SU-DHL-6 (cell line): Measurements from ENCODE around the gene CTU2.

Experiments
- H2AFZ ChIP-seq: fragments of 200-600 bp; sonication (generic); 2 replicates; pipeline ENCODE4 v1.6.1; 2014; ENCODE audit warnings: low read depth, mild to moderate bottlenecking, moderate library complexity, mixed read lengths, antibody characterized with exemption, low read length; ENCODE audit not compliant: severe bottlenecking
- H3F3A ChIP-seq: fragments of 200-600 bp; shearing (Covaris generic); 2 replicates; pipeline ENCODE4 v1.6.0; 2016; ENCODE audit warnings: antibody characterized with exemption, mild to moderate bottlenecking; ENCODE audit not compliant: insufficient read depth
- H3K27ac ChIP-seq: fragments of 200-600 bp; sonication (generic); 2 replicates; pipeline ENCODE4 v1.5.1; 2016; ENCODE audit warnings: low read depth, mild to moderate bottlenecking, low read length, moderate library complexity, mixed read lengths
- H3K27me3 ChIP-seq: fragments of 200-600 bp; sonication (generic), shearing (Covaris generic); 2 replicates; pipeline ENCODE4 v1.6.0; 2014; ENCODE audit warnings: mild to moderate bottlenecking, low read length
- H3K36me3 ChIP-seq: fragments of 200-600 bp; sonication (generic); 2 replicates; pipeline ENCODE4 v1.6.1; 2014; ENCODE audit warnings: mild to moderate bottlenecking, low read length, mixed read lengths
- H3K4me2 ChIP-seq: fragments of 300-600, 200-600 bp; shearing (Covaris generic), sonication (generic); 2 replicates; pipeline ENCODE4 v1.6.0; 2014; ENCODE audit warnings: low read length, low read depth, mild to moderate bottlenecking; ENCODE audit not compliant: poor library complexity, severe bottlenecking
- H3K4me3 ChIP-seq: fragments of 200-600 bp; sonication (generic); 2 replicates; pipeline ENCODE4 v1.5.1; 2014; ENCODE audit warnings: antibody characterized with exemption, low read length, mild to moderate bottlenecking, mixed read lengths; ENCODE audit not compliant: insufficient read depth, poor library complexity, severe bottlenecking
- H3K79me2 ChIP-seq: fragments of 200-600 bp; sonication (generic); 2 replicates; pipeline ENCODE4 v1.6.1; 2014; ENCODE audit warnings: mild to moderate bottlenecking, low read length, moderate library complexity; ENCODE audit not compliant: insufficient read depth
- H3K9ac ChIP-seq: fragments of 200-600 bp; sonication (generic); 2 replicates; pipeline ENCODE4 v1.7.0; 2014; ENCODE audit warnings: mild to moderate bottlenecking, low read length
- H3K9me2 ChIP-seq: fragments of 200-600 bp; sonication (generic); replicated peaks from 2 replicates; pipeline ENCODE4 v1.6.1; 2014; ENCODE audit warnings: low read length; ENCODE audit not compliant: insufficient read depth
- H3K9me3 ChIP-seq: fragments of 200-600 bp; sonication (generic); 2 replicates; pipeline ENCODE4 v1.6.1; 2014; ENCODE audit warnings: low read length, mixed read lengths; ENCODE audit not compliant: insufficient read depth
- H4K20me1 ChIP-seq: fragments of 200-600 bp; sonication (generic); 2 replicates; pipeline ENCODE4 v1.6.1; 2014; ENCODE audit warnings: low read depth, mild to moderate bottlenecking, antibody characterized with exemption, low read length, moderate library complexity, mixed read lengths
- CTCF ChIP-seq: fragments of 200-600 bp; sonication (generic); IDR thresholded peaks from one replicate; pipeline ENCODE4 v1.5.1; 2017; ENCODE audit warnings: antibody characterized with exemption, mild to moderate bottlenecking, low read length, moderate library complexity; ENCODE audit not compliant: insufficient read depth, poor library complexity, severe bottlenecking
- EZH2phosphoT487 ChIP-seq: fragments of 200-600 bp; sonication (generic), shearing (Covaris generic); conservative IDR thresholded peaks from 2 replicates; pipeline ENCODE4 v1.6.1; 2018; ENCODE audit warnings: mild to moderate bottlenecking, antibody characterized with exemption, low read length, moderate library complexity, mixed read lengths

Gene CTU2

GRCh38 chr16:88763502-88764053, 57.3 kb downstream of the CTU2 start:
- Histone ChIP-seq H3K9me2 (no peaks in the 10 kb centered on the region), H3K4me2 (no peak overlapping the region), H3K4me3 (no peak overlapping the region), H3K27me3 (no peaks in the 10 kb centered on the region), H3K27ac (no peak overlapping the region), H3K9me3 (no peaks in the 10 kb centered on the region), H3K9ac (no peak overlapping the region), H4K20me1 (no peaks in the 10 kb centered on the region), H2AFZ (no peak overlapping the region), H3F3A (no peaks in the 10 kb centered on the region), H3K36me3 (no peaks in the 10 kb centered on the region), H3K79me2 (no peaks in the 10 kb centered on the region)
- no peak for TF ChIP-seq CTCF

- H3K4me2 ChIP-seq: no peak overlapping the region
- H2AFZ ChIP-seq: no peak overlapping the region
- H3F3A ChIP-seq: no peaks in the 10 kb centered on the region
- no peaks in the 10 kb centered on the region for H3K27me3 ChIP-seq
- H3K36me3 ChIP-seq: no peaks in the 10 kb centered on the region
- H3K79me2 ChIP-seq: no peaks in the 10 kb centered on the region
- H3K9ac ChIP-seq: no peak overlapping the region
- H3K9me2 ChIP-seq: no peaks in the 10 kb centered on the region
- no peaks in the 10 kb centered on the region for H3K9me3 ChIP-seq
- no peaks in the 10 kb centered on the region for H4K20me1 ChIP-seq
- no peak for TF ChIP-seq EZH2phosphoT487
- no peak for TF ChIP-seq CTCF
- no peak overlapping the region for H3K27ac ChIP-seq
- H3K4me3 ChIP-seq: no peak overlapping the region
These were observed 57.8 kb downstream of the CTU2 start for GRCh38 chr16:88764080-88764479.

- Histone ChIP-seq H3K9me3 (no peaks in the 10 kb centered on the region), H2AFZ (no peak overlapping the region), H3K79me2 (no peaks in the 10 kb centered on the region), H3K36me3 (no peaks in the 10 kb centered on the region), H3K4me3 (no peak overlapping the region), H3K27me3 (no peaks in the 10 kb centered on the region), H4K20me1 (no peaks in the 10 kb centered on the region), H3K4me2 (no peak overlapping the region), H3K9me2 (no peaks in the 10 kb centered on the region), H3F3A (no peaks in the 10 kb centered on the region), H3K9ac (no peak overlapping the region), H3K27ac (no peak overlapping the region)
- no peak for TF ChIP-seq CTCF
- no peak for TF ChIP-seq EZH2phosphoT487
These were observed 58.6 kb downstream of the CTU2 start for GRCh38 chr16:88764913-88765349.
